ENCODE measurements around the gene CWC25. TPM values are rescaled to one million over a fixed set of nuclear protein-coding genes. Genes with fewer than 3 reads are reported as not detected.

CWC25 gene
- total RNA-seq, 2 experiments from 2014 or later, result 28.7 to 33.0 TPM

- ATAC-seq, result peak; percentile 89
- H3K4me1 Mint-ChIP-seq, result peaks cover 41% of the 10 kb centered on the region
Observed at GRCh38 chr17:38752308-38753070, 72.6 kb downstream of the CWC25 start, which contains the start of gene PSMB3. Gene PSMB3 (plus strand): TSS chr17:38752741. CDS start chr17:38752827, 86 bp downstream.

GRCh38 chr17:38751808-38752307 is 73.3 kb downstream of the CWC25 start:
- ATAC-seq (peak; percentile 34), DNase-seq (peak; percentile 90)
- peaks cover 34% of the 10 kb centered on the region for H3K27me3 Mint-ChIP-seq
- H3K27ac Mint-ChIP-seq, result peak overlapping the region; percentile 93
- no peaks in the 10 kb centered on the region for H3K9me3 Mint-ChIP-seq (ENCODE audit: low read depth)
- peak overlapping the region; percentile 91 for H3K4me3 Mint-ChIP-seq
- H3K36me3 Mint-ChIP-seq, result peaks cover 22% of the 10 kb centered on the region
- CTCF ChIA-PET, result interaction anchor here (0.9 to 2.7 kb wide), 12 partner anchors 10 to 493 kb away, joined by 3 to 13 read pairs (median 5); no protein-coding TSS in a partner anchor
- peaks cover 42% of the 10 kb centered on the region for H3K4me1 Mint-ChIP-seq

More at GRCh38 chr17:38752308-38753070, 72.6 kb downstream of the CWC25 start, which contains the start of gene PSMB3:
- H3K4me3 Mint-ChIP-seq, result peak within 1 kb of the TSS; percentile 91
- H3K27ac Mint-ChIP-seq, result peak within 1 kb of the TSS; percentile 93
- CTCF ChIA-PET, result interaction anchor here (0.9 to 2.7 kb wide), 11 partner anchors 9 to 412 kb away, joined by 3 to 13 read pairs (median 5); no protein-coding TSS in a partner anchor
- H3K27me3 Mint-ChIP-seq, result peaks cover 32% of the 10 kb centered on the region
- H3K36me3 Mint-ChIP-seq, result peaks cover 24% of the 10 kb centered on the region
- DNase-seq, result peak; percentile 99
- H3K9me3 Mint-ChIP-seq (ENCODE audit: low read depth), result no peaks in the 10 kb centered on the region

- peak overlapping the region; percentile 93 for H3K27ac Mint-ChIP-seq
- no peak for DNase-seq
- peaks cover 47% of the 10 kb centered on the region for H3K4me1 Mint-ChIP-seq
- no peak for ATAC-seq
- H3K27me3 Mint-ChIP-seq, result peaks cover 39% of the 10 kb centered on the region
- CTCF ChIA-PET, result interaction anchor here (1.1 to 2.7 kb wide), 9 partner anchors 10 to 494 kb away, joined by 4 to 13 read pairs (median 6); no protein-coding TSS in a partner anchor
- H3K4me3 Mint-ChIP-seq, result peak overlapping the region; percentile 91
- no peaks in the 10 kb centered on the region for H3K9me3 Mint-ChIP-seq (ENCODE audit: low read depth)
- H3K36me3 Mint-ChIP-seq, result peaks cover 20% of the 10 kb centered on the region
Observed at GRCh38 chr17:38751144-38751807, 73.8 kb downstream of the CWC25 start.

Small RNA genes within 50 kb of the gene (microRNA-seq; reads per million reads assigned to microRNA genes)
- not detected for gene MIR4727

Other genes with a start within 250 kb of the CWC25 start
- gene SRCIN1, start 219.4 kb downstream of the CWC25 start, total RNA-seq, result under 1 TPM; 0.26 to 0.30 TPM
- 10 to 100 TPM; 10.4 to 20.1 TPM for gene EPOP, start 150.4 kb downstream of the CWC25 start, total RNA-seq
- 100 to 1,000 TPM; 223 to 247 TPM for gene MLLT6, start 120.0 kb downstream of the CWC25 start, total RNA-seq
- gene CISD3, start 95.0 kb downstream of the CWC25 start, total RNA-seq, result 10 to 100 TPM; 51.3 to 54.3 TPM
- 1 to 10 TPM; 2.1 to 2.5 TPM for gene PCGF2, start 77.0 kb downstream of the CWC25 start, total RNA-seq
- gene PSMB3, start 72.6 kb downstream of the CWC25 start, total RNA-seq, result 100 to 1,000 TPM; 246 to 303 TPM
- 10 to 100 TPM; 37.6 TPM for gene PIP4K2B, start 25.8 kb downstream of the CWC25 start, total RNA-seq
- 1,000 to 10,000 TPM in 1 of 2 experiments, 100 to 1,000 TPM in 1; 831 to 1,130 TPM for gene RPL23, start 28.4 kb upstream of the CWC25 start, total RNA-seq
- 100 to 1,000 TPM; 208 to 239 TPM for gene LASP1, start 44.7 kb upstream of the CWC25 start, total RNA-seq
- gene FBXO47, start 142.1 kb upstream of the CWC25 start, total RNA-seq, result under 1 TPM in 1 of 2 experiments, not detected in 1; 0.18 TPM

Data from activated CD8-positive, alpha-beta memory T cell treated with anti-CD3 and anti-CD28 coated beads, Interleukin-2, amount 10 ng/mL, durations not matched to agents 7 days and 5 days (primary cell).